Stimulated activated CD8-positive, alpha-beta memory T cell treated with anti-CD3 and anti-CD28 coated beads, Interleukin-15, amount 100 ng/mL, for 48 hours (primary cell): ENCODE data around the gene ATG4A.

Experiments
- DNase-seq, 2 donors: peaks; one replicate each; pipeline ENCODE4 v3.0.0-alpha.2; 2020; ENCODE audit warnings: low read depth in 2 of 2

The ATG4A gene

DNA sequence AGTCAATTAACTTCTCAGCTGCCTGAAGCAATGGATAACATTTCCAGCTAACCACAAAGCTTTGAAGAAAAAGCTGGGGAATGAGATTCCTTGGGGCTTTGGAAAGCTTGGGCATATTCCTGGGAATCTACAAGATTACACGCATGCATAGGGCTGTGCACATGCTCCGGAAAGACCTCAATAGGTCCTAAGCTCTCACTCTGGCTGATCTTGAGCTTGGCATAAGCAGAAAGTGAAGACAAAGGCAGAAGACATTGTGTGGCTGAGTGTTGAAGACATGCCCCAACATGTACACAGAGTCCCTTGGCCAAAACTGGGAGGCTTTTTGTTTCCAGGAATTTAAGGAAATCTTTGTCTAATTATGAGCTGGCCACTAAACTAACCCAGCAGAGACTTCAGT lies 31.2 kb downstream of the ATG4A start:
- no peak for DNase-seq

DNA sequence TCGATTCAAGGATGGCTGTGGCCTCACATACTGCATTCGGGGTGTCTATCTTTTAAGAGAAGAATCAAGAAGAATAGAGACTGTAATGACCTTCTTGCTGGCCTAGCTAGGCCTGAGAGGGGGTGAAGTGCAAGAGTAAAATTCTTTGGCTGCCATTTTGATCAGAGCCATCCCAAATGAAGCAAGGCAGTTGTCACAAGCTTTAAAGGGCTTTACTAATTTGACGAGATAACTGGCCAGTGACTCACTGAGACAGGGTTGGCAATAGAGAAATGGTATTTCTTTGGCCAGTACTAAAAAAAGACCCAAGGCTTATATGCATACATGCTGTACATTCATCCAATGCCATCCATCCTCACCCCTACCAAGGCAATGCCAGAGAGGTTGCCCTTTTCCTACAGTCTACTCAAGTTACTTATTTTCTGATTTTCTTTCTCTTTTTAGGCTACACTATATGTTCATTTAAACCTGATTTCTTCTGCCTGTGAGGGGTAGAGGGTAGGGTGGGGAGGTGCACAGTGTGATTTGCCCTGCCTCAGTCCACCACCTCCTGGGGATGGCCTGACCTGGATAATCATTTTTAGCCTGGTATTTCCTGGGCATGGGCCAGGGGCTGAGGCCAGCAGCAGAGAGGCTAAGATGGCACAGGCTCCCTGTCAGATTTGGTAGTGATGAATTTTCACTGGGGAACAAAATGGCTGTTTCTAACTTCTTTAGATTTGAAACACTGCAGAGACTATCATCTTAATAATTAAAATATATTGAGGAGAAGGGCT lies 32.2 kb downstream of the ATG4A start:
- DNase-seq, result no peak

DNA sequence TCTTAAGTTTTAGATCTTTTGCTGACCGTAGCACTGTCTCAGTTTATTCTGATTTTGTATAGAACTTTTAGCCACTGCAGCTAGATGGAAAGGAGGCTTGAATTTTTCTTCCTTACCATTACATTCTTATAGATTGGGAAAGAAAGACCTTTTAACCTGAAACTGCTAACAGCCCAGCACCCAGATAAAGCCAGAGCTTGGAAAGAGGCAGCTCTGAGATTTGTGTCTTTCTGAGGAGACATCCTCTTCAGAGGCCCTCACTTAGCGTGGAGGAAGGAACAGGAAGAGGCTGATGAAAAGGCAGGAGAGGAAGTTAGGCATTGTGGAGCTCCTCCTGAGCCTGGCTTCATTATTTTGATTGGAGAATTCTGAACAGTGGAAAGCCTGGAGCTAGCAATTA lies 35.1 kb downstream of the ATG4A start:
- DNase-seq, result no peak

DNA sequence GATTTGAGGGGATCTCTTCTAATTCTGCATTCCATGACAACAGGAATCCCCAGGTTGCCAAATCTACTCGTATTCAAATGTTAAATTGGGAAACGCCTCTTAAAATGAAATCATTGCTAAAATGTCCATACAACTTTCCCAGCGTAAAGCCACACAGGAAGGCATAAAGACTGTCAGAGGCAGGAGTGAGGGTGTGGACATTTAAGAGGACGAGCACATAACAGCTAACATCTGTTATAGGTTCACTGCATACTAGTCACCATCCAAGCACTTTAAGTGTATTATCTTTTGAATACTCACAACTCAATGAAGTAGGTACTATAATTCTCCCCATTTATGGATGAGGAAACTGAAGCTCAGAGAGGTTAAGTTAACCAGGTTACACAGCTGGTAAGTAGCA lies 35.6 kb downstream of the ATG4A start:
- DNase-seq, result no peak

DNA sequence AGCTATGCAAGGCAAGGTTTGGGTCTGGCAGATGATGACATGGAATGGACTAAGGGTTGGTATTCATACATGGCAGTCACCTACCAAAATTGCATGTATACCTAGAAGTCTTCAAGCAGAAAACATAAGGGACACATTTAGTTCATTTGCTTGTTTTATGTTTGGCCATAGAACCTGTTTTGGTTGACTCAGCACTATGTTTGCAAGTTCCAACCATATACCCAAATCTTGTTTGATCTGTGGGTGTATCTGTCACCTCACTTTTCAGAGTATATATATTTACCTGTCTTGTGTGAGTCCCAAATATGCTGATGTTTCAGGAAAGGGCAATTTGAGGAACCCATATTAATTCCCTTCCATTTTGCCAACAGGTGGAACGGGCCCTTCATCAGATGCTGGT lies 39.3 kb downstream of the ATG4A start:
- no peak for DNase-seq

DNA sequence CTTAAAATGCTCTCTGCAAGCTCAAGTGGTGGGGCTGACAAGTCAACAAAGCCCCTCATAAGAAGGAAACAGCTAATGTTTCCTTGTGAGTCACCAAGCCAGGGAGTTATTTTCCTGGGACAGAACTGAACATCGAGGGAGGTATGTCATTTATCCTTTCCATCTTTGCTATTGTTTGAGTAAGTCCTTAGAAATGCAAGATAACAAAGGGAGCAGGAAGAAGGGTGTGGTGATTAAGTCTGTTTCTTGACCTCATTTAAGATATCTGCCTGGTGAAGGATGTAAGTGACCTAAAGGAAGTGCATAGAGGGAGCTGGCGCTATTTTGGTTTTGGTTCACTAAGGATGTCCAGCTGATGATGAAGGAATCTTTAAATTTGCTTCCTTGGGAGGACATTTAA lies 39.9 kb downstream of the ATG4A start:
- no peak for DNase-seq

DNA sequence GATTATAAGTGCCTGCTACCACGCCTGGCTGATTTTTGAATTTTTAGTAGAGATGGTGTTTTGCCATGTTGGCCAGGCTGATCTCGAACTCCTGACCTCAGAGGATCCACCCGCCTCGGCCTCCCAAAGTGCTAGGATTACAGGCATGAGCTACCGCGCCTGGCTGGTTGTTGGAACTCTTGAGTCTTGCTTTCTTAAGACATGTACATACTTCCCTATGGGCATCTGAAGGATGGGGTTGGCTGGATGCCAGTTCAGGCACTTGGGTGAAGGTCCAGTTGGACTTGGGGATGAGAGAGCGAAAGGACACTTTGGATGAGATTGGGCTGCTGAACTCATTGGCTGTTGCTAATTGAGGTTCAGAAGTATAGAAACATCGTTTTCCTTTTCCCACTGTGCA lies 40.5 kb downstream of the ATG4A start:
- DNase-seq, result no peak

DNA sequence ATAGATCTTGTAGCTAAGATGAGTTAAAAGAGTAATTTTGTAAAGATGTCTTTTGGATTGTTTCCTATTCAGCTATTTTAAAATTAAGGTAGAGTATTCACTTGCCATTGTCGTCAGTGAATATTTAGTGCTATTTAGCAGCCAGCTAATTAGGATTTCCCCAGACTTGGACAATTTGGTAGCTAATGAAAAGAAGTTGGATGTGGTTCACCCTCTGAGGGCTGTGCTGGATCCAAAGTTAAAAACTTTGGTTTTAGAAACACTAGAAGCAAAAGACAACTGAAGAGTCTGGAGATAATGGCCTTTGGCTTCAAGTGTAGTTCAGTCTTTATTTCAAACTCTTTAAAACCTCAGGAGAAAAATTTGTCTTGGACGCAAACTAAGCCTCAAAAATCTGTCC lies 41.3 kb downstream of the ATG4A start:
- no peak for DNase-seq

DNA sequence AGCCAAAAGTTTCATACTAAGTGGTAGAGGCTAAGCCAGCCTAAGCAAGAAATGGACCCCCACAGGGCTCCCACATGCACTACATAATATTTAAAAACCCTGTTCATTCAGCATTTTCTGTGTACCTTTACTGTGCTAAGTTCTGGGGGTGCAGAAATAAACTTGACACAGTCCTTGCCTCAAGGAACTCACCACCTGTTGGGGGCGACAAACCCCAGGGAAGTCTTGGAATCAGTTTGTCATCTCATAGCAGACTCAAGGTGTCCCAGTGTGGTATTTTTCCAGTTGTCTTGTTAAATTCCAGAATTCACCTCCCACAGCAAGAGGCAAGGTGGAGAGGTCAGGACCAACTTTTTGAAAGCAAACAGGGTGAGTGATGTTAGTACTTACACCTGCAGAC lies 43.1 kb downstream of the ATG4A start:
- DNase-seq, result no peak

DNA sequence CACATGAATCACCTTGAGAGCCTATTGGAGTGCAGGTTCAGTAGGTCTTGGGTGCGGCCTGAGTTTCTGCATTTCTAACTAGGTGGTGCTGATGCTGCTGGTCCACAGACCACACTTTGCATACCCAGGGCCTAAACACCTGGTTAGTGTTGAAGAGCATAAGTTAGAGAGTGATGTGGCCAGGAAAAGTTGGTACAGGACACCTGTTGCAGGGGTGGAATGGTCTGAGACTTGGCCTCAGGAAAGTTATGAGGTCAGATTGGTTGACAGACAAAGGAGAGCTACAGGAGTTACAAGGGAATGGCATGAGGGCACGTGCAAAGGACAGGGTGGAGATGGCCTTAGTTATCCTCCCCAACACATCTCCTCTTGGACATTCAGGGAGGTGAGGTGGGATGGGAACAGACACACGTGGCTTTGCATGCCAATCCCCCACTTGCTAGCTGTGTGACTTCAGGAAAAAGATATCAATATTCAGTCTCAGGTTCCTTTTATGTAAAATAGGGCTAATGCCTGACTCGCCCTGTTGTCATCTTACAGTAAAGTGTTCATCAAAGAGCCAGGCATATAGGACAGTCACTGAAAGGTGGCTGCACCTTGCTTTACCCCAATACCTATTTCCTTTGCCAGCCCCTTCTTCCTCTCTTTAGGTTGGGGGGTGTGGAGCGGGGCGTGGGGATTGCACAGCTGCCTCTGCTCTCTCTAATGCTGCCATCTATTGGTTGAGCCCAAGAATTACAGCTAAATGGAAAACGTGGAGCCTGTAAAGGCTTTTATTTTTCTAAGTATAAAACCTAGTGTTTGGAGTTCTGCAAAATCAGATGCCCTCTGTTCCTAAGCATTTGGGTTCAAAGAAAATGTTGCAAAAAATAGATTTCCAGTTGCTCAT lies 47.5 kb downstream of the ATG4A start:
- no peak for DNase-seq

DNA sequence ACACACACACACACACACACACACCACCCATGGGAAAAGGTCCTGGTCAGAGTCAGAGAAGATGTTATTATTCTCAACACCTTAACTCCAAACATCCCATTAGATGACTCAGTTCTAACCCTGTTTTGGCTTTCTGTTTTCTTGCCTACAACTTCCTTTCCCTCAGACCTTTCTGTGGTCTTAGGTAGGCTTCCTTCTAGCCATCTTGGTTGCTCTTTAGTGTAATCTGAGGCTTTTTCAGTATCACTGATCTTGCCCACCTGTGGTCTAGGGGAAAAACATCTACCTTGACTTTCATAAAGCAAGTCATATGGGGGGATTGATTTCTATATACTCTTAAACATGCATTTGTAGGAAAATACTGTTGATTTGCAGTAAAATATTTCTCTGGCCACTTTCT lies 56.9 kb downstream of the ATG4A start:
- DNase-seq, result no peak

DNA sequence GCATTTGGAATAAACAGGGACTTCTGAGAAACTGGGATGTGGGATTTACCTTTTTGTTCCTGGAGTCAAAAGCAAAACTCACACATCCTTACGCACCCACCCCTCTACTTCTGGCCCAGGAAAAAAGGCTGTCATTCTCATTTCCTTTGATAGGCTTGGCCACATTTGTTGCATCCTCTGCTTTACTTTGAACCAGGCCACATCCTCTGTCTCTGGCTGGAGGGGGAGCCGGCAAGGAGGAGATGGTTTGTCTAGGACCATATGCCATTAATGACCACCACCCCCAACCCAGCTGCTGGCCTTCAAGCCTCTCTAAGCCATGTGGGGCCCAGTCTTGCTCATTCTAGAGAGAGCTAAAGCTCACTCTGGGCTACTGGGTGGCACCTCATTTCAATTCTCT lies 64.5 kb downstream of the ATG4A start:
- DNase-seq, result no peak

DNA sequence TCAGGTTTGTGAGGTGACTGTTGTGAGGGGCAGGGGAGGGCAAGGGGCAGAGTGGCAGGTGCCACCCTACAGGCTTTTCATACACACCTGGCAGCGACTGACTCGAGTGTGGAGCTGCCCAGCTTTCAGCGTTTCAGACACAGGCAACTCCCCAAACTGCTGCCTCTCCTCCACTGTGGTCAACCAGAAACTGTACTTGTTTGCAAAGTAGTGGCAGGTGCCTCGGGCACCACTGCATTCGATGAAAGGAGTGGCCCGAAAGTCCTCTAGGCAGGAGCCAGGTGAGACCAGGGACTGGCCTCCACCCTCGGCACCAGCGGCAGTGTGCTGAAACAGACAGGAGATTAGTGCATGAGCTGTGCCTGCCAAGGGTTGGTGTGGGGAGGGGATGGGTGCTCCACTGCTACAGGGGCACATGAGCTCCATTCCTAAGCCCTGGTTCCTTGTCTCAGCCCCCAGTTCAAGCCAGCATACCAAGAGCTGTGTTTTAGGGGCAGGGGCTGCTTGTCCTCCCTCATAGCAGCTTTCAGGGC lies 65.4 kb downstream of the ATG4A start:
- DNase-seq, result no peak

DNA sequence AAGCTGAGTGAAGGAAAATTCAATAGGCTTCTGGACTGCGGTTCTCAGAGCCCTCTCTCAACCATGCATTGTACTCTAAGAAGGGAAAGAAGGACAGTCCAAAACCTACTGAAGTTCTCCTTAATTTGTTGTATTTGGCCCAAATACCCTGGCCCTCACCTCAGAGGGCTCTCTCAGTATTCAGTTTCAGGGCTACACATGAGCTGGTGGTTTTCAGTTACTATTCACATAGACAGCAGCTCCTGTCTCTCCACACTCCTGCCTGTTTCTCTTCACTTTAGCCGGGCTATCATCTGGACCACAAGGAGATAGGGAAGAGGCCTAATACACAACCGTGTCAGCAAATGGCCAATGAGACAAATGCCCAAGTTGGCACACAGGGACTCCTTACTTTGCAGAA lies 66.0 kb downstream of the ATG4A start:
- no peak for DNase-seq

DNA sequence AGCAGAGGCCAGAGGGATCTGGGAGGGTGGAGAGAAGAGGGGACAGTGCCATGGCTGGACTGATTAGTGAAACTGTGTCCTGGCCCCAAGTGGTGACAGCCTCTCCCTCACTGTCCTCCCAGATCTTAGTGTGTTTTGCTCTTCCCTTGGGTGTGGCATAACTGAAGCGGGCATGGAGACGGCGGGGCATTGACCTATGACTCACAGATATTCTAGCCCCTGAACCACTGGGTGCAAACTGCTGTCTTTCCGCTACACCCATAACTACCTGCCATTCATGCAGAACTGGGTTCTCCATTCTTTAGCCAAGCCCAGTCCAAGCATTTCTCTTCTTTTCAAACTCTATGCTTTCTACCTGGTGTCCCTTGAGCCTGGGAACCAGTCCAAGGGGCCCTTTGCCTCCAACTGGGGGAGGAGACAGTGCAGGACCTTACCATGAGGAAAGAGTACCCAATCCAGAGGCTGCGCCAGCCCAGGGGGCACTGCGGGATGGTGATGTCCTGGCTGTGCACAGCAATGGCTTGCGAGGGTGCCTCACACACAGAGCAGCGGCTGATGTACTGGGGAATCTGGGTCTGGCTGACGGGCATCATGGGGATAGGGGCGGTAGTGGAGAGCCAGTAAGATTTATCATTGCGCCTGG lies 67.6 kb downstream of the ATG4A start:
- no peak for DNase-seq

DNA sequence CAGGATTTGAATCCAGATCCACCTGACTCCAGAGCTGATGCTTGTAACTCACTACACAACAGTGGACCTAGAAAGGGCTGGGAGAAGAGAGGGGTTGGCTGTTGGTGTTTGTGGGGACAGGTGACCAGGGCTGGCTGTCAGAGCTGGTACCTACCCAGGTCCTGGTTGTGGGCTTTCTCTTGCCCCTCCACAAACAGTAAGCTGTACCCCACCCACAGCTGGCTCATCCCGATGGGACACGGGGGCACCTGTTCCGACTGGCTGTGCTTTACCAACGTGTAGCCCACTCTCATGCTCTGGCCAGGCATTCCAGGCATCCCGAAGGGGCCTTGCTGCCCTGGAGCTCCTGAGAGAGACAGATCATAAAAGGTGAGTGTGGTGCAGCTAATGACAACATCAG lies 68.7 kb downstream of the ATG4A start:
- DNase-seq, result no peak

DNA sequence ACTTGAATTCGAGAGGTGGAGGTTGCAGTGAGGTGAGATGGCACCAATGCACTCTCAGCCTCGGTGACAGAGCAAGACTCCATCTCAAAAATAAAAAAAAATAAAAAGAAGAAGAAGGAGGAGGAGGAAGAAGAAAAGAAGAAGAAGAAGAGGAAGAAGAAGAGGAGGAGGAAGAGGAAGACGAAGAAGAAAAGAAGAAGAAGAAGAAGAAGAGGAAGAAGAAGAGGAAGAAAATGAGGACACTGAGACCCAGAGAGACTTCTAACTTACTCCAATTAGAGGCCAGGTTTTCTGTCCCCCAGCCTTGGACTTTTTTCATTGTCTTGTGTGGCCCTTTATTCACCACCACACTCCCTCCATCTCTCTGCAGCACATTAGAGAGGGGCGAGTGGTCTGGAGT lies 70.7 kb downstream of the ATG4A start:
- no peak for DNase-seq

DNA sequence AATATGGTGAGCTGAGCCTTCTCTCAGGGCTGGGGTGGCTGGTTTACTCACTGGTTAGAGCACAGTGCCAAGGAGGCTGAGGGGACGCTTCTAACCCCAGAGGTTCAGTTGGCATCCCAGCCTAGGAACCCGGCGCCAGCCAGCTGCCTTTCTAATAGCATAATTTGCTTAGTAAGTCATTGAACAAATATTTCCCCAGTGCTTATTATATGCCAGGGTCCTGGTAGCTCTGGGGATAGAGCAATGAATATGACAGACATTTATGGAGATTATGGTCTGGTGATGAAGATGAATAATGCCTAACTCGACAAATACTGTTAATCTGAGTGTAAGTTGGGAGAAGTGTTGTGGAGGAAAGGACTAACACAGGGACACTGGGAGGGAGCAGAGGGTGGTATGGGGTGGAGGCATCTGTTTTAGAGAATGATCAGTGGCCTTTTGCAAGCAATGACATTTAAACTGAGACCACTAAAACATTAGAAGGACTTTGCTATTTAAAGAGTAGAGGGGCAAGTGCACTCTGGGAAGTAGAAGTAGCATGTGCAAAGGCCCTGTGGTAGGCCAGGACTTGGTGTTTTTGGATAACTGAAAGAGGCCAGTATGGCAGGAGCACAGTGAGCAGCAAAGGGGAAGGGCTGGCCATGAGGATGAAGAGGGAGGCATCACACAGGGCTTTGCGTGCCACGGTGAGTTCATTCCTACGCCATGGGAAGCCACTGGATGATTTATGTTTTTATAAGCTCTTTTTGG lies 71.9 kb downstream of the ATG4A start:
- no peak for DNase-seq

DNA sequence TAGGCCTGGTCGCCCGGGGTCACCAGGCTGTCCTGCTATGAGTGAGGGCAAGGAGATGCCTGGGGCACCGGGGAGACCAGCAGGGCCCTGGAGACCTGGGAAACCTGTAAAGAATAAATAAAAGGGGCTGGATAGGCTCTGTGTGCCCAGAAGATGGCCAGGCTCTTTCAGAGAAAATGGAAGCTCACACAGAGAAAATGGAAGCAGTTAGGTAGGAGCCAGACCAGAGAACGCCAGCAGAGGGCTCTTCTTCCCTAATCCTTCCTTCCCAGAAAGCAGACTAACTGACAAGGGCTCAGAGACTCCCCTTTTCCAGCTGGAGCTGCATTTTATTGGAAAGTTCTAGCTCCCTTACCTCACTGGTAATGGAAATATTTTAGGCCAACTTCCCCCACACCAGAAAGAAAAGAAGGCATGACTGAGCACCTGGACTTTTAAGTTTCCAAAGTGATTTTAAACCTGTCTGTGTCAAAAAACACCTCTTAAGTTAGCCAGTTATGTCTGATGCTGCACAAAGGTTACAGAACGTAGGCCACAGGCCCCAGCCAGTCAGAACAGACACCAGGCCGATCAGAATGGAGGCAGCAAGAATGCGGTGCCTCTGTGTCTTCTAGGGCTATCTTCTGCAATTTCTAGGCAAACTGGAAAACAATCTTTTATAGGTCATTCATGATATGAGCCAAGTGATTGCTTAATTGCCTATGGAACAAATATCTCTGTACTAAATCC lies 74.0 kb downstream of the ATG4A start:
- DNase-seq, result no peak

DNA sequence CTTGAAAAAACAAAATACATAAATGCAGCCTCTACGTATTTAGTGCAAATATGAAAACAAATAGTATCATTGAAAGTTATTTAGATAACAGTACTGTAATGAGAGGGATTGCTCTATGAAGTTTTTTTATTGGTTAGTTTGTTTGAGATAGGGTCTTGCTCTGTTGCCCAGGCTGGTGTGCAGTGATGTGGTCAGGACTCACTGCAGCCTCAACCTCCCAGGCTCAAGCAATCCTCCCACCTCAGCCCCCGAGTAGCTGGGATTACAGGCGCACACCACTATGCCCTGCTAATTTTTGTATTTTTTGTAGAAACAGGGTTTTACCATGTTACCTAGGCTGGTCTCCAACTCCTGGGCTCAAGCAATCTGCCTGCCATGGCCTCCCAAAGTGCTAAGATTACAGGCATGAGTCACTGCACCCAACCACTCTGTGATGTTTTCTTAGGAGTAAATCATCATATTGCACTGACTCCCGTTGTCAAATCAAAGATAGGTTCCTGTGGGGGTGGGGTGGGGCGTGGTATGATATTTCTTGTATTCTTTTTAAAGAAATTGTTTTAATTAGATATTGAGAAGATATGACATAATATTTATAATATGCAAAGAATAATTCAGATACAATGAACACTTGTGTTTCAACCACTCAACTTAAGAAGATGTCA lies 75.8 kb downstream of the ATG4A start:
- DNase-seq, result no peak
